Activated effector memory CD4-positive, alpha-beta T cell treated with Interleukin-2 at 50 U/mL for 16 hours (primary cell): ENCODE results near the gene FIGNL1.

Experiments
- DNase-seq: peaks from one replicate; pipeline ENCODE4 v3.0.0-alpha.2; 2020

Gene FIGNL1

DNA sequence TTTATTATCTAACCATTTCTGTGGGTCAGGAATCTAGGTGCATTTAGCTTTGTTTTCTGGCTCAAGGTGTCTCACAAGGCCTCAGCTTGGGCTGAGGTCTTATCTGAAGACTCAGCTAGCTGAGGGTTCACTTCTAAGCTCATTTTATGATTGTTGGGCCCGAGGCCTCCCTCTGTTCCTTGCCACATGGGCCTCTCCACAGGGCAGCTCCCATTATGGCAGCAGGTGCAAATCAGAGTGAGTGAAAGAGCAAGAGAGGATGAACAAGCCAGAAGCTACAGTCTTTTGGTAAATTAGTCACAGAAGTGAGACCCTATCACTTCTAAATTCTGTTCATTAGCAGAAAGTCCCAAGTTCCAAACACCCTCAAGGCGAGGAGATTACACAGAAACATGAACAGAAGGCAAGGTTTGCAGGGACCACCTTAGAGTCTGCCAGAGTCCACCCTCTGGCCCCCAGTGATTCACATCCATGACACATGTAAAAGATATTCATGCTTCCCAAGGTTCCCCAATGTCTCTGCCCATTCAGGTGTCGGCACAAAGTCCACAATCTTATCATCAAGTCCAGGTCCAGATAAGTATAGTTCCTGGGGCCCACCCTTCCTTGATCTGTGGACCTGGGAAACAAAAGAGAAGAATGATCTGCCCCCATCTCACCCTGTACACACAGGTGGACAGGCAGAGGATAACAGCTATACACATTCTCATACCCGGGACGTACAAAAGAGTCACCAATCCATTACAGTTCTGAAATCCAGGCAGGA lies 23.7 kb downstream of the FIGNL1 start:
- DNase-seq: no peak

DNA sequence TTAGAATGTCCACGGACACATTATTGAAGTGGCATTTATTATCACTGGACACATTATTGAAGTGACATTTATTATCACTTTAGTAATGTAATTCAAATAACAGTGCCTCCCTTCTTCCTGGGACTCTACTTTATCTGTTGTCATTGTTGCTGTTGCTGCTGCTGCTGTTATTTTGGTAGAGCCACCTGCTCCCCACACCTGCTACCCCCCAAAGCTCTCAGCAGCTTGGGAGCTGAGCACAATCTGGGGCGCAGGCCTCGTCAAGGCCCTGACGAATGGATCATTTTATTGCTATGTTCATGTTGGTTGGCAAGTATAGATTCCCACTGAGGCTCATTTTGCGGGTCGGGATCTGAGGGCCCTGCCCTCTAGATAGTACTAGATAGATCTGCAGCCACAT lies 24.8 kb downstream of the FIGNL1 start:
- no peak for DNase-seq

DNA sequence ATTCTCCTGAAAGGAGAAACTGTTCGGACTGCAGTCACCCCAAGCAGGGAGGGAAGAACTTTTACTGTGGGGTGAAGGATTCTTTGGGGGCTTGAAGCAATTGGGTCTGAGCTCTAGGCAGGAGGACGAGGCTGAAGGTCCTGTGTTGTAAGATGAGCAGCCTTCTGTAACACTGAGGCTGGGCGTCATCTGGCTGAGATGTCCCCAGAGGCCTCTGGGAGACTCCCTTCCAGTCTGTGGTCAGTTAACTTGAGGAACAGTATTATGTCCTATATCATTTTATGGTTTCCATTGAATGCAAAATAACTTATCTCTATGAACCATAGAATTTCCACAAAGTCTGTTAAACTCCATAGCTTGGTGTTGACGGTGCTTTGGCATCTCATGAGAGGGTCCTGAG lies 26.3 kb downstream of the FIGNL1 start:
- DNase-seq: no peak

DNA sequence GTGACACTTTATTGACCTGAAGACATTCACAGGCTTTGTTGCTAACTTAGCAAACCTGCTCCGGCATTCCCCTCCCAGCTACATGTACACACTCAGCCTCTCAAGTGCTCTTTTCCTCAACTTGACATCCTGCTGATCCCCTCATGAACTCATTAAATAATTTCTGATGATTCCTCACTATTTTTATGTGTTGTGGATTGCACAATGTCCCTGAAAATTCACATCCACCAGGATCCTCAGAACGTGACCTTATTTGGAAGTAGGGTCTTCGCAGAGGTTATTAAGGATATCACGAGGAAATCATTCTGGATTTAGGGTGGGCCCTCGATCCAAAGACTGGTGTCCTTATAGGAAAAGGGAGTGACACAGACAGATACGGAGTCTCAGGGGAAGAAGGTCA lies 27.3 kb downstream of the FIGNL1 start:
- no peak for DNase-seq

GRCh38 chr7:50421043-50421442 lies 29.1 kb downstream of the FIGNL1 start:
- DNase-seq: no peak

DNA sequence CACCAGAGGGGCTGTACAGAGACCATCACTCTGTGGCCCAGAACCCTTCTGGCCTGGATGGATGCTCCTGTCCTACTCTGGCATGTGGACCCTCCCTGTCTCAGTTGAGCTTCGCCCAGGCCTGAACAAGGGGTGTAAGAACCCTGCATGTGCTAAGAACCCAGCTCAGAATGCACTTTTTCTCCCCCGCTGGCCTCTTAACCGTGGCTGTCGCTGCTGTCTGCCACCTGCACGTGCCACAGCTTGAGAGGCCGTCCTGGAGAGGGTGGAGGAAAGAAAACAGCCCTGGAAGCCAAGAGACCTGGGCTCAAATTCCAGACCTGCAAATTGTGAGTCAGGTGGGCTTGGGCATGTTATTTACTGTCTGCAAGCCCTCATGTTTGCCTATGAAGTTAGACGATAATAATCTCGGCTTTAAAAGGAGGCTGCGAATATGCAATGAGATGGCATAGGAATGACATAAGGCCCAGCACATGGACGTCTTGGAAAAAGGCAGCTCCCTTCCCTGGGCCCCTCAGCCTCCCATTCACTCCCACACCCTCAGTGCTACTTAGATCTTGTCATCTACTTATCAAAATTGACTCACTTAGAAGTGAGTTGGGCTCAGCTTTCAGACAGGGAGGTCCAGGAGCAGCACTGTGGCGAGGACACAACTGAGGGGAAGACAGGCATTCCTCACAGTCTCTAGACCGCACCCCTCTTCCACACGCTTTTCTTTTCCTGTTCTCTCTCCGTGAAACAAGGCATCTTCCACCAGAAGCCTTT lies 31.4 kb downstream of the FIGNL1 start:
- DNase-seq: no peak

GRCh38 chr7:50418086-50418515 lies 32.0 kb downstream of the FIGNL1 start:
- peak; percentile 57 for DNase-seq

- no peak for DNase-seq
Measured at GRCh38 chr7:50416527-50417182, 33.5 kb downstream of the FIGNL1 start.

GRCh38 chr7:50415844-50416364 lies 34.2 kb downstream of the FIGNL1 start:
- no peak for DNase-seq

DNA sequence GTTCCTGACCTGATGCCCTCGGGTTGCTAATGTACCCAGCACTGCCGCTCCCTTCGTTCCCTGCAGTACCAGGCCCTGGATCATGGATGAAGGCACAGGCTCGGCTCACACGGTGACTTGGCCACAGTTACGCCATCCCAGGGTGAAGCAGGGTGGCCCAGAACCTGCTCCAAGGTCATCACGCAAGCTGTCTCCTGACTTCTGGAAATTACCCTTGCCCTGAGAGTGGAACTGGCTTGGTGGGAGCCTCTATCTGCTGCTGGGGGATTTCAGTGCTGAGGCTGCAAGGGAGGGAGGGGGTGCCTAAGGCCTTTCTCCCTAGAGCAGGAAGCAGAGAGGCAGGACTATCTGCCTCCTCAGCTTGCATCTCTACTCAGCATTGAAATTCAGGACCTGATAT lies 36.6 kb downstream of the FIGNL1 start:
- no peak for DNase-seq

DNA sequence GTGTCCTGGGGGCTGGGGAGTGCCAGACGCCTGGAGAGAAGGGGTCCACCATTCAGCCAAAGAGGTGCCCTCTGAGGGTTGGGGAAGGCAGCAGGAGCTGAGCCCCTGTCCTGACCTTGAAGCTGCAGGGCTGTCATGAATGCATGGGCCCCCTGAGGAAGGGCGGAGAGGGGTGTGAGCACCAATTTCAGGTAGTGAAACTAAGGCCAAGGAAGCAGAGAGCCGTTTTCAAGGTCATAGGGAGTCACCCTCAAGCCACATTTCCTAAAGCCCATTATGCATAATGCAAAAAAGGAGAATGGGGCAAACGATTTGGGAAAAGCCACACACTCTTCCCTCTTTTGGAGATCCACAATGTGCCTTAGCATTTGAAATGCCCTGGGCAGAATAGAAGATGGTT lies 37.2 kb downstream of the FIGNL1 start:
- no peak for DNase-seq

DNA sequence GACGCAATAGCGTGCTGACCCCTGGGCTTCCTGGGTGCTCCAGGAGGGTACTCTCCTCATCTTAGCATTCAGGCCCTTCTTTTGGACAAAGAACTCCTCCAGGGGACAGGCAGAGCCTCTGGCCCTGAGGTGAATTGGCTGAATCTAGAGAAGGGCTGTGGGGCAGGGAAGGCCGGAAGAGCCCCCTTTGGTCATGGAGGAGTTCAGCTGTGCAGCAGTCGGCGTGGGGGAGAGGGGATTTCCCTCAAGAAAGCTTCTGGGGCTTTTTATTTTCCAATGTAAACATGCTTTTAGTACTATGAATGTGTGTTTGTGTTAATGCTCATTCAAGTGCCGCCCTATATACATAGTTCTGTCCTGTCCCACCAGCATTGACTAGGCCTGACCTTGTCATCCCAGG lies 38.8 kb downstream of the FIGNL1 start:
- no peak for DNase-seq

DNA sequence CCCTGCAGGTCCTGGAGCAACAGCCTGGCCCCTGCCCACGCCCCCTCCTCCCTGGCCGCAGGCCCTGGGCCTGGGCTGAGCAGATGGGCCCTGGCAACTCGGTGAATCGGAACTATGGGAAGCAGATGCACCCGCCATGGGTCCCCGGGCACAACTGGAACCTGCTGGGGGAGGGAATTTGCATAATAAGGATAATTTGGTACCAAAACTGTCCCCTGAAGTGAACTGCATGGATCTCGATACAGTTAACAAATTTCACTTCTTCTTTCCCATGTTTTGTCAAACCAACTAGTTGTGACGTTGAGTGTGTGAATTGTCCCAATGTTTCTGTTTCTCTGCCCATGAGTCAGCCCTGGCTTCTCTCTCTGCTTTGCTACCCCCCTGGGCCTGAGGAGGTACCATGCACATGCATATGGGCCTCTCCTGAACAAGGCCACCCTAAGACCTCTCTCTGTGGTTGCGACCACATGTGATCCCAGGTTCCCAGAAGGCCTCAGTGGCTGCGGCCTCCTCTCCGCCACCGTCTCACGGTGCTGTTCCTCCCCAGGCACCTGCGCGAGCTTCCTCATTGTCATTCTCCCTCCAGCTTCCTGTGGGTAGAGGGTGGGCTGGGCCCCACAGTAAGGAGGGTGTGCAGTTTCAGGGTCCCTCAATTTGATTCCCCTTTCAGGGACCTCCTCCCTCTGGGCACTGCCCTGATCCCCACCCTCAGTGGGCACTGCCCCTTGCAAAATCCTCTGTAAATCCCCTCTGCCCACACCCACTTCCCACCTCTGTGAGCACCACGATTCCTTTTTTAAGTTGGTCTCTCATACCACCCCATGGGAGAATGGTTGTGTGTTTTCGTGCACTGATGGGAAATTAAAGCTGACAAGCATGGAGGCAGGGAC lies 40.0 kb downstream of the FIGNL1 start:
- DNase-seq: no peak

DNA sequence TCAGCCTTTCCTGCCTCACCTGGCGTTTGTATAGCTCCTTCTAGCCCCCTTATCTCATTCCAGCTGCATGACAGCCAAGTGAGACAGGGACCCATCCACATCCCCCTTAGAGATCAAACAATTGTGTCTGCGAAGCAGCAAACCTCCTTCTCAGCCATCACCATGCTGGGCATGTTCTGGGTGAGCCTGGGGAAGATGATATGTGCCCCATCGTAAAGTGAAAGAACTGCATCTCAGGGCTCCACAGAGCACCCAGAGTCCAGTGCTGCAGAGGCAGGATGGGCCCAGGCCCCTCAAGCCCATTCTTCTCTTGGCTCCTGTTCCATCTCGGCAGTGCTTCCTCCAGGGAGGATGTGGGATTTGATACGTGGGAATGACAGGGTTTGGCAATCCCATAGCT lies 43.2 kb downstream of the FIGNL1 start:
- no peak for DNase-seq

DNA sequence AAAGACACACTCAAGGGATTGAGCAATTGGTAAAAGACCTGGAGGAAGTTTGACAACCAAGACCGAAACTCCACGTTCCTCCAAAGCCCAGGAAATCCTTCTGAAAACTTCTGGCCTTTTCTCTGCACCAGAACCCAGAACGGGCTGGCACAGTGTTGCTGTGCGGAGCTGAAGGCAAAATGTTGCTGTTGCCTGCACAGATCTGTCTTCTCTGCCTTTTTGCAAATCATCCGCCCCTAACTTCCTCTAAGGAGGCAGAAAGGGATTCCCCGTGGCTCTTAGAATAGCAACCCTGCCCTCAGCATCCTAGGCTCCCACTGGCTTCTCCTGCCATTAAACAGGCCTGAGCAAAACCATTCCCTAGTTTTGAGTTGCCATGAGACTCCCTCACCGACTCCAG lies 44.9 kb downstream of the FIGNL1 start:
- no peak for DNase-seq

DNA sequence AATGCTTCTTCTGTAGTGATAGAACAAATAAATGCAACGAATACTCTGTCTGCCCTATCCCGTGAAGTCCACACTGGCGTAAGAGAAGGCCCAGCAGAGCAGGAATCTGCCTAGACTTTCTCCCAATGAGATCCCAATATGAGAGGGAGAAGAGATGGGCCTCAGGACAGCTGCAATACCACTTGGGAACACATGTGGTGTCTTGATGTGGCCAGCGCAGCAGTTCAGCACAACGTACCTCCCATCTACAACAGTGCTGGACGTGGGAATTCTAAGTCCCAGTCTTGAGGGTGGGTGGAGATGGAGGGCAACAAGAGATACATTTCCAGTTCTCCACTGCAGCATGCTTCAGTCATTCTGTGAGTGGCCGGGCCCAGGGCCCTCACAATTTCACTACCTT lies 45.8 kb downstream of the FIGNL1 start:
- DNase-seq: no peak

DNA sequence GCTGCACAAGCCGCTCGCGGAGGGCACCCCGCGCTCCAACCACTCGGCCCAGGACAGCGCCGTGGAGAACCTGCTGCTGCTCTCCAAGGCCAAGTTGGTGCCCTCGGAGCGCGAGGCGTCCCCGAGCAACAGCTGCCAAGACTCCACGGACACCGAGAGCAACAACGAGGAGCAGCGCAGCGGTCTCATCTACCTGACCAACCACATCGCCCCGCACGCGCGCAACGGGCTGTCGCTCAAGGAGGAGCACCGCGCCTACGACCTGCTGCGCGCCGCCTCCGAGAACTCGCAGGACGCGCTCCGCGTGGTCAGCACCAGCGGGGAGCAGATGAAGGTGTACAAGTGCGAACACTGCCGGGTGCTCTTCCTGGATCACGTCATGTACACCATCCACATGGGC lies 50.0 kb downstream of the FIGNL1 start:
- DNase-seq: no peak

GRCh38 chr7:50399635-50400034 lies 50.5 kb downstream of the FIGNL1 start:
- no peak for DNase-seq

GRCh38 chr7:50399206-50399605 lies 50.9 kb downstream of the FIGNL1 start:
- DNase-seq: no peak

- DNase-seq: no peak
Measured at GRCh38 chr7:50397971-50398324, 52.2 kb downstream of the FIGNL1 start.

DNA sequence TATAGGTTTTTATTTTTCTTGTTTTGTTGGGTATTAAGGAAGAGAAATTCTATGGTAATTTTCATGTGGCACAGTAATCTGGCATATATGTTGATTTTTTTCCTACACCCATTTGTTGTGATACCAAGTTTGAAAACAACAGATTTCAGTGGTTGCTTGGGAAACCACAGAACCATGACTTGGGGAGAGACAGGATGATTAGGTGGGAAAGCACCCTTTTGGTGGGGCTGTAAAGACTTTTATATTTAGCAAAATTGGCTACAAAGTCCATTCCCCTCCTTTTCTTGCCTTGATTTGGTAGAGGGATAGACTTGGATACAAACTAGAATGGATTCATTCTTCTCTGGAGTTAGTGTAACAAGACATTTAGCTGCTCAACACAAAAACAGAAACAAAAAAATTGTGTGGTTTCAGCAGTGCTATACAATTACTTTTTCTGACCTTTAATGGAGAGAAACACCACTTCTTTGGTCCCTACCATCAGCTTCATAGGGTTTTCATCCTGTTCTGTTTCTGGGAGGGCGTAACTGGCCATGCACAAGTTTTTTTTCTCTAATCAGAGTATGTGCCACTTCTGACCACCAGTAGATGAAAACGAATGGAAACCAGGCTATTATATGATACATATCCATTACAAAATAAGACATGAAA lies 52.7 kb downstream of the FIGNL1 start:
- no peak for DNase-seq

DNA sequence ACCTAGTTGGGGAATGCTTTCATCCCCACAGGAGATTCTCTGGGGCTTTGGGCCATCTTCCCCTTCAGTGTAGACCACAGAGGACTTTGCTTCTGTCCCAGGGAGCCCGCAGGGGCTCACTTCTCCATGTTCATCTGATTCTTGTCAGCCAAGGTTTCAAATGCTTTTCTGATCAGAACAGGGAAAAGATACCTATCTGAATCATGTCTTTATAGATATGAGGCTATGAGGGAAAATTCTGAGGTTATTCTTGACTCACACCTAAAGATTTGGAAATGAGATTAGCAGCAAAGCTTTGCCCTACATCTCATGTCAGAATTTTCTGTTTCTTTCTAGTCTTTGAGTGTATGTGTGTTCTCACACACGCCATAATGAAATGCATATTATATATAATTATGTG lies 53.3 kb downstream of the FIGNL1 start:
- no peak for DNase-seq
